K562 (cell line): ENCODE results near the gene ADGRB2. TPM values are rescaled to one million over a fixed set of nuclear protein-coding genes. Genes with fewer than 3 reads are reported as not detected.

Experiments
- ADNP ChIP-seq: fragments of 200-800 bp; sonication (Bioruptor generic); IDR thresholded peaks from 2 replicates; pipeline ENCODE4 v1.6.1; 2016; ENCODE audit warnings: missing genetic modification characterization, missing compliant biosample characterization
- ATF4 ChIP-seq: fragments of 450-650 bp; formaldehyde crosslinking; IDR thresholded peaks from 2 replicates; pipeline ENCODE4 v1.4.0; 2022; ENCODE audit warnings: mild to moderate bottlenecking, moderate library complexity
- BCOR ChIP-seq: fragments of 450-650 bp; IDR thresholded peaks from 2 replicates; pipeline ENCODE4 v1.6.1; 2016
- CEBPZ ChIP-seq: fragments of 150-350 bp; IDR thresholded peaks from 2 replicates; pipeline ENCODE4 v1.6.1; 2014; ENCODE audit warnings: low read depth, mild to moderate bottlenecking, low read length, borderline replicate concordance
- CREBBP ChIP-seq: IDR thresholded peaks from one replicate; pipeline ENCODE4 v1.6.1; 2012; ENCODE audit warnings: low read depth, mild to moderate bottlenecking, control low read depth, inconsistent platforms, low read length
- CTCF ChIP-seq, 3 experiments: IDR thresholded peaks in 2 of 3; conservative IDR thresholded peaks in 1 of 3; 2 replicates each; pipeline ENCODE4 v1.5.1; 2011 to 2012; ENCODE audit warnings: low read length in 3 of 3, mild to moderate bottlenecking in 3 of 3, control low read depth in 2 of 3, improper control_type of control experiment in 1 of 3, inconsistent platforms in 1 of 3, low read depth in 1 of 3, mixed read lengths in 1 of 3, moderate library complexity in 1 of 3; ENCODE audit not compliant: insufficient read depth in 2 of 3
- DACH1 ChIP-seq: fragments of 450-650 bp; IDR thresholded peaks from 2 replicates; pipeline ENCODE4 v1.6.1; 2018; ENCODE audit not compliant: partially characterized antibody
- GTF2A2 ChIP-seq: IDR thresholded peaks from 2 replicates; pipeline ENCODE4 v1.6.1; 2016; ENCODE audit warnings: mild to moderate bottlenecking, missing genetic modification characterization, missing compliant biosample characterization
- HDAC2 ChIP-seq: fragments of 450-650 bp; IDR thresholded peaks from 2 replicates; pipeline ENCODE4 v1.6.1; 2016; ENCODE audit warnings: mild to moderate bottlenecking
- NFYB ChIP-seq: IDR thresholded peaks from 2 replicates; pipeline ENCODE4 v1.6.1; 2011; ENCODE audit warnings: mild to moderate bottlenecking, moderate library complexity; ENCODE audit not compliant: insufficient read length; ENCODE audit errors: extremely low read depth
- NR0B1 ChIP-seq: fragments of 450-650 bp; IDR thresholded peaks from one replicate; pipeline ENCODE4 v1.6.1; 2018; ENCODE audit warnings: mild to moderate bottlenecking, moderate library complexity; ENCODE audit not compliant: partially characterized antibody
- PREB ChIP-seq: sonication (generic); formaldehyde crosslinking; IDR thresholded peaks from 2 replicates; pipeline ENCODE4 v1.8.1; 2023; ENCODE audit warnings: mild to moderate bottlenecking, missing genetic modification reagents
- RAD21 ChIP-seq, 2 experiments: fragments of 250-450 bp in 1 of 2; fragments of 450-650 bp in 1 of 2; sonication (Bioruptor Pico) in 1 of 2; formaldehyde crosslinking in 1 of 2; IDR thresholded peaks in 1 of 2; conservative IDR thresholded peaks in 1 of 2; 2 replicates each; pipeline versions ENCODE4 v1.4.0 to v1.8.0; 2020 to 2022; ENCODE audit warnings: mild to moderate bottlenecking in 2 of 2, moderate library complexity in 1 of 2
- SETDB1 ChIP-seq: IDR thresholded peaks from one replicate; pipeline ENCODE4 v1.6.1; 2012; ENCODE audit warnings: low read length, control low read depth, inconsistent platforms
- SMARCB1 ChIP-seq: IDR thresholded peaks from 2 replicates; pipeline ENCODE4 v1.6.1; 2011; ENCODE audit warnings: improper control_type of control experiment, low read depth; ENCODE audit not compliant: insufficient read length
- THAP12 ChIP-seq: fragments of 250-450 bp; sonication (Bioruptor Pico); IDR thresholded peaks from 2 replicates; pipeline ENCODE4 v1.9.0; 2021; ENCODE audit warnings: mild to moderate bottlenecking, inconsistent platforms
- ZNF57 ChIP-seq: fragments of 450-650 bp; formaldehyde crosslinking; IDR thresholded peaks from 2 replicates; pipeline ENCODE4 v1.4.0; 2020; ENCODE audit warnings: mild to moderate bottlenecking, moderate library complexity
- polyA plus RNA-seq, 8 experiments: library from polyadenylated mRNA; depleted of rRNA in 4 of 8; stranded (reverse) in 5 of 8; unstranded in 3 of 8; fragments of >200 nt; fragmentation: Nextera tagmentation in 2 of 8; fragmentation: Illumina TruSeq in 1 of 8; extraction: Ambion mirVana in 2 of 8; extraction: Trizol in 1 of 8; gene quantifications; 2 replicates each; pipeline versions ENCODE4 v1.2.1 to v1.2.3, GENCODE V29; 2011 to 2014; ENCODE audit warnings: inconsistent platforms in 1 of 8, missing spikeins in 1 of 8
- total RNA-seq, 7 experiments: library from RNA; depleted of rRNA in 6 of 7; stranded (reverse); fragments of >200 nt in 6 of 7; fragmentation: Illumina TruSeq in 2 of 7; extraction: Trizol in 2 of 7; gene quantifications; 2 replicates each; pipeline versions ENCODE4 v1.2.1 to v1.2.3, GENCODE V29; 2011 to 2021; ENCODE audit warnings: low replicate concordance in 1 of 7

Gene ADGRB2
- total and polyA plus RNA-seq, 9 of the 15 experiments (the other 6 are each of a cell fraction or from before 2014, with no cell fraction given), result 0.04 to 0.23 (median 0.20) TPM; not detected in 2

GRCh38 chr1:31757204-31757679 is 6.9 kb downstream of the ADGRB2 start (continued):
- TF ChIP-seq ATF4 (CRISPR knock-in tag) (no peak), SETDB1 (no peak), CTCF (IDR thresholded peaks at IDR 0.05 in 2 of 3, conservative IDR thresholded peaks at IDR 0.05 in 1 of 3; ENCODE audit: insufficient read depth in 2 of 3, low read depth in 1 of 3, low read length in 3 of 3) (0 out of 6 replicates have a peak, but pooled peaks of 1 of the 3 experiments have one; percentile 3), CREBBP (no peak), BCOR (peak; percentile 90), CEBPZ (no peak), THAP12 (CRISPR knock-in tag) (no peak), HDAC2 (peak; percentile 51; the same call in 1 of the 2 replicates), GTF2A2 (tag) (no peak), ZNF57 (CRISPR knock-in tag) (no peak), ADNP (peak; percentile 87; the same call in 1 of the 2 replicates), RAD21 (CRISPR knock-in tag; conservative IDR thresholded peaks at IDR 0.05 in 1 of 2, IDR thresholded peaks at IDR 0.05 in 1 of 2) (no peak), SMARCB1 (no peak), NR0B1 (no peak), PREB (CRISPR knock-in tag) (no peak), DACH1 (peak; percentile 20), NFYB (no peak)
